Cardiac muscle cell (in vitro differentiated cells and primary cell): Measurements from ENCODE around the gene DYSF. TPM values are rescaled to one million over a fixed set of nuclear protein-coding genes. Genes with fewer than 3 reads are reported as not detected.

Source experiments
- DNase-seq, 2 donors: peaks; one replicate each; pipeline versions ENCODE4 v3.0.0 to v3.0.0-alpha.2; 2010 to 2017; ENCODE audit warnings: low read depth in 1 of 2, low spot score in 1 of 2
- H3K27ac ChIP-seq: fragments of 200-600 bp; sonication (generic); 2 replicates; pipeline ENCODE4 v1.5.1; 2016
- H3K27me3 ChIP-seq: fragments of 200-600 bp; sonication (generic); 2 replicates; pipeline ENCODE4 v1.6.0; 2016; ENCODE audit warnings: control low read depth
- H3K36me3 ChIP-seq: fragments of 200-600 bp; sonication (generic); 2 replicates; pipeline ENCODE4 v1.5.1; 2016; ENCODE audit warnings: control low read depth
- H3K4me1 ChIP-seq: fragments of 200-600 bp; sonication (generic); 2 replicates; pipeline ENCODE4 v1.8.1; 2017; ENCODE audit warnings: low read depth, mild to moderate bottlenecking, mixed run types
- H3K4me3 ChIP-seq: fragments of 200-600 bp; sonication (generic); 2 replicates; pipeline ENCODE4 v1.5.1; 2016; ENCODE audit warnings: mild to moderate bottlenecking
- H3K9me3 ChIP-seq: fragments of 200-600 bp; sonication (generic); 2 replicates; pipeline ENCODE4 v1.5.1; 2017; ENCODE audit warnings: low read depth, mild to moderate bottlenecking, control low read depth
- CTCF ChIP-seq: IDR thresholded peaks from 2 replicates; pipeline ENCODE4 v1.5.1; 2012; ENCODE audit warnings: low read depth, mild to moderate bottlenecking, low read length
- polyA plus RNA-seq: library from polyadenylated mRNA; unstranded; fragments of >200 nt; fragmentation: Nextera tagmentation; extraction: Ambion mirVana; gene quantifications from 2 replicates; pipeline ENCODE4 v1.2.1, GENCODE V29; 2016
- total RNA-seq: library from RNA; depleted of rRNA; stranded (reverse); fragments of >200 nt; gene quantifications from 2 replicates; pipeline ENCODE4 v1.2.3, GENCODE V29; 2016

DYSF gene
- total and polyA plus RNA-seq, 2 experiments from 2014 or later: 34.6 to 57.4 TPM

GRCh38 chr2:71686781-71687180 lies 233.4 kb downstream of the DYSF start:
- TF ChIP-seq CTCF: no peak
- H3K4me3 ChIP-seq: no peak overlapping the region
- no peak overlapping the region for H3K27ac ChIP-seq
- no peaks in the 10 kb centered on the region for H3K9me3 ChIP-seq
- no peak for DNase-seq
- H3K4me1 ChIP-seq: peaks cover 15% of the 10 kb centered on the region
- no peaks in the 10 kb centered on the region for H3K27me3 ChIP-seq
- peaks cover 3% of the 10 kb centered on the region for H3K36me3 ChIP-seq

GRCh38 chr2:71687412-71687811 lies 234.1 kb downstream of the DYSF start:
- Histone ChIP-seq H3K4me3 (no peak overlapping the region), H3K4me1 (peaks cover 18% of the 10 kb centered on the region), H3K27ac (no peak overlapping the region), H3K9me3 (no peaks in the 10 kb centered on the region), H3K27me3 (no peaks in the 10 kb centered on the region), H3K36me3 (peaks cover 3% of the 10 kb centered on the region)
- no peak for TF ChIP-seq CTCF
- no peak for DNase-seq

- Histone ChIP-seq H3K27ac (no peak overlapping the region), H3K9me3 (no peaks in the 10 kb centered on the region), H3K36me3 (no peaks in the 10 kb centered on the region), H3K27me3 (no peaks in the 10 kb centered on the region), H3K4me1 (peaks cover 18% of the 10 kb centered on the region), H3K4me3 (no peak overlapping the region)
- TF ChIP-seq CTCF: no peak
- no peak for DNase-seq
Observed at GRCh38 chr2:71688530-71688929, 235.2 kb downstream of the DYSF start.

- peaks cover 18% of the 10 kb centered on the region for H3K4me1 ChIP-seq
- no peak overlapping the region for H3K27ac ChIP-seq
- no peaks in the 10 kb centered on the region for H3K36me3 ChIP-seq
- H3K9me3 ChIP-seq: no peaks in the 10 kb centered on the region
- DNase-seq: no peak
- H3K27me3 ChIP-seq: no peaks in the 10 kb centered on the region
- no peak for TF ChIP-seq CTCF
- no peak overlapping the region for H3K4me3 ChIP-seq
Observed at GRCh38 chr2:71689393-71689792, 236.0 kb downstream of the DYSF start.

- Histone ChIP-seq H3K36me3 (no peaks in the 10 kb centered on the region), H3K4me3 (no peak overlapping the region), H3K4me1 (peaks cover 18% of the 10 kb centered on the region), H3K27me3 (no peaks in the 10 kb centered on the region), H3K9me3 (no peaks in the 10 kb centered on the region), H3K27ac (no peak overlapping the region)
- DNase-seq: no peak
- no peak for TF ChIP-seq CTCF
Observed at GRCh38 chr2:71689968-71690834, 236.8 kb downstream of the DYSF start.
